GM12864 (cell line): ENCODE measurements around the gene RPS27L.
A peak's percentile ranks its signal among the peaks of the same experiment; 100 is the strongest.

Experiments used
- DNase-seq: peaks from one replicate; pipeline ENCODE4 v3.0.0-alpha.2; 2011; ENCODE audit warnings: low read depth
- H3K4me3 ChIP-seq: 2 replicates; pipeline ENCODE4 v1.5.1; 2011; ENCODE audit warnings: mild to moderate bottlenecking, low read depth, low read length, control low read depth
- TF ChIP-seq, protein P1 (sequence below): IDR thresholded peaks from 2 replicates; pipeline ENCODE4 v1.5.1; 2011; ENCODE audit warnings: low read depth, mild to moderate bottlenecking, moderate library complexity, low read length, control low read depth, inconsistent platforms; ENCODE audit errors: missing control alignments

The RPS27L gene

DNA sequence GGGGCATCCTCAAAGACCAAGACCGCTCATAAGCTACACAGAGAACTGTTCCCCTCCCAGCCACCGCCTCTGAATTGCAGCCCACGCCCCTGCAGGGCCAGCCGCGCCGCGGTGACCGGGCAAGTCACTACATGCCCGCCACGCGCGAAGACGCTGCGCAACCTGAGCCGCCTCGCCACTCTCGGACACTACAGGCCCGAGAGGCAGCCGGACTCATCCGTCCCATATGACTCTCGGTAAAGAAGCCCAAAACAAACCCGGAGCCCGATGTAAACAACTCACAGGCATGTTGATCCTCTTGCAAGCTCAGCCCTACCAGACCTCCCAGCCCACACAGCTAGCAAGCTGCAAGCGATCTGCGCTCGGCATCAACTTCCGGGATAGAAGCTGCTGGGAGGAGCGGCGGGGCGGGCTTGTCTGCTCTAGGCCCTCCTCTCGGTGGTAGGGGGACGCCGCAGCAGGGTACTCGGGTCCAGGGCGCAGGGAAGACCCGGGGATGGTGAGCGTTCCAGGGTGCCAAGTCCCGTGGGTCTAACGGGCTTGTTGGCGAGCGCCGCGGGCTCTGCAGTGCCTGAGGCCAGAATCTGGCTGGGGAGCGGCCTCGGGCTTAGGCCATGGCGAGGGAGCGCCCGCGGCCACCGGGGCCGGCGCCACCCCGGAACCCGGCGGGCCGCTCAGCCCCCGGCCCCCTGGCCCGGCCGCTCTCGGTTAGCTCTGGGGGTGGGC is at the start of gene RPS27L:
Gene RPS27L, minus strand, starts transcription at position 360 of the 726 bp plus-strand sequence. Its CDS starts 72 bp downstream, at position 288.
- H3K4me3 ChIP-seq = peak within 1 kb of the TSS; percentile 75
- TF ChIP-seq, protein P1, sequence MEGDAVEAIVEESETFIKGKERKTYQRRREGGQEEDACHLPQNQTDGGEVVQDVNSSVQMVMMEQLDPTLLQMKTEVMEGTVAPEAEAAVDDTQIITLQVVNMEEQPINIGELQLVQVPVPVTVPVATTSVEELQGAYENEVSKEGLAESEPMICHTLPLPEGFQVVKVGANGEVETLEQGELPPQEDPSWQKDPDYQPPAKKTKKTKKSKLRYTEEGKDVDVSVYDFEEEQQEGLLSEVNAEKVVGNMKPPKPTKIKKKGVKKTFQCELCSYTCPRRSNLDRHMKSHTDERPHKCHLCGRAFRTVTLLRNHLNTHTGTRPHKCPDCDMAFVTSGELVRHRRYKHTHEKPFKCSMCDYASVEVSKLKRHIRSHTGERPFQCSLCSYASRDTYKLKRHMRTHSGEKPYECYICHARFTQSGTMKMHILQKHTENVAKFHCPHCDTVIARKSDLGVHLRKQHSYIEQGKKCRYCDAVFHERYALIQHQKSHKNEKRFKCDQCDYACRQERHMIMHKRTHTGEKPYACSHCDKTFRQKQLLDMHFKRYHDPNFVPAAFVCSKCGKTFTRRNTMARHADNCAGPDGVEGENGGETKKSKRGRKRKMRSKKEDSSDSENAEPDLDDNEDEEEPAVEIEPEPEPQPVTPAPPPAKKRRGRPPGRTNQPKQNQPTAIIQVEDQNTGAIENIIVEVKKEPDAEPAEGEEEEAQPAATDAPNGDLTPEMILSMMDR = no peak

DNA sequence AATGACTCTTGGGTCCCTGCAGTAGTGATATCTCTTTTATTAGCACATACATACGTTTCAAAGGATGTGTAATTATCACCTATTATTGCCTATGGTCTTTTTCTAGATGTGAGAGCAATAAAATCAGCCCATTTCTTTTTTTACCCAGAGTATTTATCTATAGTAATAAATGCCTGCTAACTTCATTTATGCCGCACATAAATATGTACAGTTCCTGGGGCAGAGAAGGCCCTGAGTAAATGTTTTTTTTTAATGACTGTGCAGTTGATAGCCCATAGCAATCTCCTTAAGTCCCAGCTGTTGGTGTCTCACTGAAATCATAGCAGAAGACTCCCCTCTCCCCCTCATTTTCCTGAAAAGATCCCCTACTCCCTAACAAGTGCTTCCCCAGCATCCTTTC is 48.8 kb upstream of the RPS27L start:
- H3K4me3 ChIP-seq = no peak overlapping the region
- TF ChIP-seq, protein P1 = no peak
- no peak for DNase-seq

More for the DNA sequence above, at the start of gene RPS27L:
- peak; percentile 86 for DNase-seq

DNA sequence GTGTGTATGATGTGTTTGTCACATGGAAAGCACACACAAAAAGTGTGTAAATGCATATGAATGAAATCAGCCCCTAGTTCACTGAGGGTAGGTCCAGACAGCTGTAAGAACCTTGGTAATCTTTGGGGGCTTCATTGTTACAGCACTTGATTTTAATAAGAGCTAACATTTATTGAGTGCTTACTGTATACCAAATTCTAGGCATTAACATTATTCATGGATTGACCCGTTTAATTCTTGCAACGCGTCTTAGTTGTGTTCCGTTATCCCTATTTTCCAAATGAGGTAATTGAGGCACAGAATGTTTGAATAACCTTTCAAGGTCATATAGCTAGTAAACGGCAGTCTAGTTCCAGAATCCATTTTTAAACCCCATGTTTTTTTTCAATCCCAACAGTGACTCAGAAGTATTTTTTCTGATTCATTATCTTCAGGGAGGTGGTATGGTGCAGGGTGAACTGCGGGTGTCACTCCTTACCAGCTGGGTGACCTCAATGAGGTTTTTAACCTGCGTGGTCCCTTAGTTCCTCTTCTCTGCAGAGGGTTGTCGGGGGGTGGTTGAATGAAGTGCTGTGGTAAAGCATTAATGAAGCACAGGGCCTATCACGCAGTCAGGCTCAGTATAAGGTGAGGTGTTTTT is 46.3 kb upstream of the RPS27L start:
- no peak overlapping the region for H3K4me3 ChIP-seq
- TF ChIP-seq, protein P1 = no peak
- no peak for DNase-seq

DNA sequence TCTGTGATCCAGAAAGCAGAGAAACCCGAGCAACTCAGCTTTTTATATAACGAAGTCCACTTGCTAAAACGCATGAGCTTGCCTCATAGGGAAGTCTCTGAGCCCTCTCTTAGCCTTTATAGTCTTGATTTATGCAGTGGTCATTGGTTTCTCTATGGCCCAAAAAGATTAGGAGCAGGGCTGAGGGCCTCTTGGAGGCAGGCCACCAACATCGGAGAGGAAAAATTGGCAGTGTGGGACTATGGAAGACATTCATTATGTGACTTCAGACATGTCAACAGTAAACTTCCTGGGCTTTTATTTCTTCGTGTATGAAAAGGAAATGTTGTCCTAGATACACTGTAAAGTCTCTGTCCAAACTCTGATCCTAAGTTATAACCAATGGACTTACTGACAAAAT is 45.6 kb upstream of the RPS27L start:
- DNase-seq = no peak
- TF ChIP-seq, protein P1 = no peak
- H3K4me3 ChIP-seq = no peak overlapping the region

DNA sequence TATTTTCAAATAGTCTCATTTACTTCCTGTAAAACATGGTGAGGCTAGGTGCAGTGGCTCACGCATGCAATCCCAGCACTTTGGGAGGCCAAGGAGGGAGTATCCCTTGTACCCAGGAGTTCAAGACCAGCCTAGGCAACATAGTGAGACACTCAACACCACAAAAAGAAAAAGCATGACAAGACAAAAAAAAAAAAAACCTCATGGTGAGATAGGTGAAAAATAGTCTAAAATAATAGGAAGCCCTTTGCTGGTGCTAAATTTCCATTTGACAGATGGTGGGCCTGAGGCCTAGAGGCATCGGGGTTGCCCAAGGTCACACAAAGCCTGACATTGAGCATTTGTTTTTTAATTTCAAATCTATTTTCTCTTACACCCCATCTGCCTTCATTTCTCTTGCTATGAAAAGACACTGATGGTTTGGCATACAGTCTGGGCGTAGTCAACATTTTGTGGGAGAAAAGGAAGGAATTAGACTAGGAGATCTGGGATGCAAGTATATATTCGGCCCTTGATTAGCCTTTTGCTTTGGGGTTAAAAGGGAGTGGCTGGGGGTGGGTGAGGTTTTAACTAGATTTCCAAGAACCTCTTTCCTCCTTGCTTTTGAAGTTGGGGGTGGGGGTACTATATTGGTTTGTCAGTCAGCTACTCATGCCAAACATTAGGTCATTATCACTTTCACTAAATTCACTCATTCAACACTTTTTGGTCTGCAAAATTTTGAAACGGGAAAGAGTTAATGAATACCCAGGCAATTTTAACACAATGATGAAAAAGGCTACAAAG is 43.4 kb upstream of the RPS27L start:
- DNase-seq = no peak

DNA sequence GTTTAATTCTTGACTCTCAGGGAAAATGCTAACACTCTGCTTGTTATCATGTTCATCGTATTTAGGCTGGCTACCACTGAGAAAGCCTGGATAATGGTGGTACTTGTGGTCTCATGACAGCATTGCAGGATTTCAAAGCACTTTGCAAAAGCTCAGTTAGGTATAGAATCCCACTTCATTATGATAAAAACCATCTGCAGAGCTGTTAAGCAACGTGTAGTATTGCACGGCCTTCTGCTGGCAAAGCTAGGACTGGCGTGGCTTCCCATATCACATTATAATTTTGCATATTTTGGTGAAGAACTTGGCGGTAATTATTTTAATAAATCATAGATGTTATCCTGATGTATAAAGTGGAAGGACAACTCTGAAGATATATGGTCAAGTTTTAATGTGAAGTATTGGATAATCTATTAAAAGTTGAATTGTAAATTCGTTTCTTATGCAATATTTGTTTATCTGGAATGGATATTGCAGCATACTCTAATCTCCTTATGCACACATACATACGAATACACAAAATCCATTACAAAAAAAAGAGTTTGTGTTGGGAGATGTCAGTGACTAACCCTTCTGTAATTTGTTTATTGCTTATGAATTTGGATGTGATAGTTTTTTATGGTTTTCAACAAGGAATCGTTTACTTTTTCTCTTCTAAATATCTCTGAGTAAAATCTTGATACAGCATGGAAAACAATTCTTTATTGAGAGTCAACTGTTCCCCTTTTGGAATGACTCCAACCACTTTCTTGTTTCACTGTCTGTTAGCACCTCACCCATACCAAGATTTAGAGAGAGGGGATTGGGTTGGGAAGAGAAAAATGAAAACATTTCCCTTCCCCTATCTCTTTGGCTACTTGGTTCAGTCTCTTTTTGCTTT is 41.3 kb upstream of the RPS27L start:
- TF ChIP-seq, protein P1 = no peak
- H3K4me3 ChIP-seq = no peak overlapping the region
- no peak for DNase-seq

More for the DNA sequence above, 43.4 kb upstream of the RPS27L start:
- H3K4me3 ChIP-seq = no peak overlapping the region
- TF ChIP-seq, protein P1 = no peak
